NCI-H69 (cell line): ENCODE data around the gene BNC2.

ENCODE experiments used
- DNase-seq: peaks from one replicate; lab custom pipeline; 2025; lab: John Stamatoyannopoulos, UW

Gene BNC2

DNA sequence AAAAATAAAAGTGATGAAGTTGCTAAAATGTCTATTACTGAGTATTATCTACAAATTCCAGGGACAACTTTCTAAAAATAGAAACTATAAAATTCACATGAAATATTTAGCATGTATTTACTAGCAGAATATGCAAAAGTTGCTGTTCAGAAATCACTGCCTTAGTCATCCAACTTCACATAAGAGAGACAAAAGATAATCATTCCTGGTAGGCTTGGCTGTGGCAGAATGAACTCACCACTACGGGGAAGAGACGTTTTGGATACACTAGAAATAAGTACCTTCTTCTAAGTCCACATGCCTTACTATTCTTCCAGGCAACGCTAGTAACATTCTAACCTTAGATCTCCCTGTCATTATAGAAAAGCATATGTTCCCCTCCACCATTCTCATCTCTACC, 272.2 kb downstream of the BNC2 start:
- peak; percentile 73 for DNase-seq

GRCh38 chr9:16597136-16597535, 273.3 kb downstream of the BNC2 start:
- peak; percentile 44 for DNase-seq

DNA sequence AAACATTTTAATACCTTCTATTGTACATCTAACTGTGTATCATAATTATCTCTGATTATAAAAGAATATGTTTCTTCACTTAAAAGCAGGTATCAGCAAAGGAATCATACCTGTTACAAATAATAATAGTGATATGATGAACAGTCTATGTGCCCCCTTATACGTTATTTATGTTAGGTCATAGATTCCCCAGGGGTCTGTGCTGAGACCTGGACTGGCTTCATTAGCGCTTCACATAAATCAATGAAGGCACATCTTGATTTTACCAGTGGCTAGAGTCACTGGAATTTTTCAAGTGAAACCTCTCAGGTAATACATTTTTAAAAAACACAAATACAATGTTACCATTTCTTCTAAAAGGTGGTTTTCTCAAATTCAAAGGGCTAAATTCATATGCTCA, 275.2 kb downstream of the BNC2 start:
- DNase-seq, result peak; percentile 59

GRCh38 chr9:16594787-16595186, 275.7 kb downstream of the BNC2 start:
- DNase-seq, result no peak

GRCh38 chr9:16593746-16594145, 276.7 kb downstream of the BNC2 start:
- no peak for DNase-seq

DNA sequence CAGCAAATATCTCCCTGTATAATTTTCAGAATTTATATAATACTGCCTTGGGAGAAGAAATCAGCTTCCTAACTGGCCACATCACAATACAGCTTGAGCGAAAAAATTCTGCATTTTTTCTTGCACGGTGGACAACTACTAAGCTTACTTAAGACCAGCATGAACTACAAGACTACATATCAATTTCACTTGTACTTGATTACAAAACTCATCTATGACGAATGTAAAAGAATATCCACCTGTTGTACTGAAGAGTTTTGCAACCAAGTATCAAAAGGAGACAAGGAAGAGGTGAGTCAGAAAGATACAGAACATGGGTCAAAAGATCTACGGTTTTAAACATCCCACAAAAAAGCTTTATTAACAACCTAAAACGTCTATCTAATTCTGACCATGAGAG, 279.4 kb downstream of the BNC2 start:
- no peak for DNase-seq

DNA sequence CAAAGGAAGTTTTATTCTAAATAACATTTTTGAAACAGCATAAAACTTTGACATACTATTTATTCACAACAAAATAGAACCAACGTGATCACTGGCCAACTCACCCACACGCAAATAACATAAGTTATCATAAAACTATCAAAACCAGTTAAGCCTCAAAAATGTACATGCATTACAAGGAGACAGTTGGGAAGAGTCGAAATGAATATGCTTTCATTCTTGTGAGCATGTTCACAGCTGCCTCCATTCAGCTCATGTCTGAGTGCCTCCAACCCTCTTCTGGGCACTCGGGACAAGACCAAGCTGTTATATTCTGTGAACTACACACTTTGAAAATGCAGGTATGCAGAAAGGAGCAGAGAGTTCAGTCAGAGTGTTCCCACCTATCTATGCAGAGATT, 284.9 kb downstream of the BNC2 start:
- DNase-seq, result peak; percentile 38

GRCh38 chr9:16579872-16580432, 290.5 kb downstream of the BNC2 start:
- no peak for DNase-seq

GRCh38 chr9:16575986-16576245, 294.6 kb downstream of the BNC2 start:
- peak; percentile 47 for DNase-seq

- peak; percentile 75 for DNase-seq
Measured at GRCh38 chr9:16575142-16575985, 295.1 kb downstream of the BNC2 start.

DNA sequence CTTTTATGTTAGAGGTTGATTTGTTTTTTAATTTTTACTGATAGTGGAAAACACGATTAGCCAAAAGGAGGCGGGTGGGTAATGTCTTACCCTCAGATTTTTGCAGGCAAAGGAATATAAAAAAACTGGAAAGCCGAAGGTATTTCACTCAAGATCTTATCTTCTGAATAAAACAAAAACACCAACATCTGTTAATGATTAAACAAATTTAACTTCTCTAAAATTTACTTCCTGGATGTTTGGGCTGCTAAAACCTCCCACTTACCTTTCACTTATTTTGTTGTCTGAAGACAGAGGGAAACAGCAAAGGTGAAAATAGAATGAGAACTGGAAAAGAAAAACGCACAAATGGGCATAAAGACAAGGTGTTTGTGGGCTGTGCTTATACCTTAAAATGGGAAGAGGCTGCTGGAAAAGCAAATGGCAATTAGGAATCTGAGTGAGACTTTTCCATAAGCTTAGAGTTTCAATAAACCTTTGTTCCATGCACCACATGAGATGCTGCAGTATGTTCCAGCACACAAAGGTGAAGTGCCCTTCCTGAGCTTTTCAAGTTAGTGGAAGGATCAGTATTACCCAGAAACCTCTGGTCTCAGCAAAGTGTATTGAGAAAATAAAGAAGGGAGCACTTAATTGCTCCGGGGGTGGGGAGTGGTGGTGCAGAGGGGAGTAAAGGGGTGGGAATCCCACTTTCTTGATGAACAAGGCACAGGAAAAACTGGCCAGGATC, 298.3 kb downstream of the BNC2 start:
- peak; percentile 87 for DNase-seq

GRCh38 chr9:16571127-16571802, 299.2 kb downstream of the BNC2 start:
- DNase-seq, result peak; percentile 75

GRCh38 chr9:16563446-16563845, 307.0 kb downstream of the BNC2 start:
- DNase-seq, result no peak

DNA sequence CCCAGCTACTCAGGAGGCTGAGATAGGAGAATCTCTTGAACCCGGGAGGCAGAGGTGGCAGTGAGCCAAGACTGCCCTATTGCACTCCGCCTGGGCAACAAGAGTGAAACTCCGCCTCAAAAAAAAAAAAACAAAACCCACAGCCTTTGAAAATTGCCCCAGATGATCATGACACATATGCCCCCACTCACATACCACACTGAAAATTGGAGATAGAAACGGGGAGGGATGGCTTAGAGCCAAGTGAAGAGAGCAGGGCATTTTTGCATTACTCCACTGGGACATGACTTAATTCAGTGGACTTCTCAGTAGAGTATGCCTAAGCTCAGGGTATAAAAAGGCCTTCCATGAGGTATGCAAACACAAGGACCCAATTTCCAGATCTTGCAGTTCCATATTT, 309.3 kb downstream of the BNC2 start:
- peak; percentile 35 for DNase-seq

GRCh38 chr9:16559418-16560188, 310.9 kb downstream of the BNC2 start:
- peak; percentile 55 for DNase-seq

- no peak for DNase-seq
Measured at GRCh38 chr9:16555802-16556201, 314.7 kb downstream of the BNC2 start.

- no peak for DNase-seq
Measured at GRCh38 chr9:16553869-16554540, 316.5 kb downstream of the BNC2 start.

DNA sequence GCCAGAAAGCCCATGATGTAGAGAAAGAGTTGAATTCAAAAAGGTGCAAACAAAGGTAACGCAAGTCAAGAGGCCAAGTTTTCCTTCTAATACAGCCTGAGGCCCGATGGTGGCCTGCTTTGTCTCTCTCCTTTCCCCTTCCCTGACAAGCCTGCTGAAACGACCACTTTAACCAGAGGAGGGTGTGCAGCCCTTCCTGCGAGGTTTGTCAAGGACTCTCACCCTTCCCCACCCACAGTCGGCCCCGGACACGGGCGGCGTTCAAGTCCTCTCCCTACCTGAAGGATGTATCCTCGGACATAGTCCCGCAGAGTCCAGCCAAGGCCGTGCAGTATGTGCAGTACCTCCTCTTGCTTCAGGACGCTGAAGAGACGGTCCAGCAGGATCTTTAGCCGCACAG, 318.2 kb downstream of the BNC2 start:
- DNase-seq, result no peak

DNA sequence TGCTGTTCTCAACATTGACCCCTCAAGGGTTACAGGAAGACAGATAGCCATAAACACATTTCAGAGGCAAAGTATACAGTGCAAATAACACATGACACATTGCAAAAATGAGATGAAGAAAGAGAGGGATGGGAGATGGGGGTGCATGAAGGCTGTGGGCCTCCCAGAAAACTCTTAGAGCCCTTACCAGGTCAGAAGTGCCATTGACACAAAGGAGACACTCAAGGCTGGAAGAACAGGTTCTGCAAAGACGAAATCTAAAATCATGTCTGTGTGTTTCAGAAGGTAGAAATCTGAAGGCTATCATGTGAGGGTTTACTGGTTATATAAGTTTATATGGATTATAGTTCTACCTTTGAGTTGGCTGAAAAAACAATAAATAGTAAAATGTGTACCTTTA, 318.8 kb downstream of the BNC2 start:
- no peak for DNase-seq

DNA sequence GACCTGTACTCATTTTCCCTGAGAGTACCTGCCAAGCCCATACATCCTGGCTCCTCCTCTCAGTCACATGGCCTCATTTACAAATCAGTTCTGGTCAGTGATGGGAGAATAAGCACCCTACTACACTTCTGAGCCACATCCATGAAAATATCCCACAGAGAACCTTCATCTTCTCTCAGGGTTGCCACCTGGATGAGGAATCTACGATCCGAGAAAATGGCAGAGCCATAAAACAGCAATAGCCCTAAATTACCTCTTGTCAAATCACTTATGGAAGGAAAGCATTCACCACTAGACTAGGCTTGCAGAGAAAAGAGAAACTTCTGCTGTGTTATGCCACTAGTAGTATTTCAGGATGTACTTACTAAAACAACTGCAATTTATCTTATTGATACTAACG, 324.8 kb downstream of the BNC2 start:
- DNase-seq, result peak; percentile 91

- no peak for DNase-seq
Measured at GRCh38 chr9:16544842-16545241, 325.6 kb downstream of the BNC2 start.
